T-helper 9 cell (primary cell): ENCODE results near the gene FKBP2.

Source experiments
- DNase-seq: peaks from one replicate; pipeline ENCODE4 v3.0.0-alpha.2; 2020

Gene FKBP2

DNA sequence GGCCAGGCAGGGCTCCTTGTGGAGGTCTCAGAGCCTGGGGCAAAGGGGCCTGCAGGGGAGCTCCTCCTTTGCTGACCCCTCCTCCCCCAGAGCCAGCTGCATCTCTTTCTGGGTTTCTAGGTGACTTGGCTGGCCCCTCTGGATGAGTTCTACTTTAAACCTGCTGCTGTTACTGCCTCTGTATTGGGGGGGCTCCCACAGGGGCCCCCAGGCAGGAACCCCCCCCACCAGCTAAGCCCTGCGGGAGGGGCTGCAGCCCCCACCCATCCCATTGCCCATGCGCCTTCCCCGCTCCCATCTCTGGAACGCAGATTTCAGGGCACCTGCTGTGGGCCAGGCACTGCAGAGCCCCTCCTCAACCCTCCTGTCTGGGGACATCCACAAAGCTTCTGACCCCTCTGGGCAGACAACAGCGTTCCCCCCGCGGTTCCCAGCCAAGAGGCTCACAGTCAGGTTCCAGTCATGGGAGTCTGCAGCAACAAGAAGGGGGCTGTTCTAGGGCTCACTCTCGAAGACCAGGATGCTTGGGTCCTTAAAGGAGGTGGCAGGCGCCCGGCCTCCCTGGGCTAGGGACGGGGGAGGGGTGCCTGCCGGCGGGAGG, 9.6 kb downstream of the FKBP2 start:
- DNase-seq: no peak

- DNase-seq: peak; percentile 70
Observed at GRCh38 chr11:64251016-64251752, 10.3 kb downstream of the FKBP2 start, which contains the start of gene PLCB3. Gene PLCB3 (plus strand): TSS chr11:64251530. CDS start chr11:64251650, 120 bp downstream.

DNA sequence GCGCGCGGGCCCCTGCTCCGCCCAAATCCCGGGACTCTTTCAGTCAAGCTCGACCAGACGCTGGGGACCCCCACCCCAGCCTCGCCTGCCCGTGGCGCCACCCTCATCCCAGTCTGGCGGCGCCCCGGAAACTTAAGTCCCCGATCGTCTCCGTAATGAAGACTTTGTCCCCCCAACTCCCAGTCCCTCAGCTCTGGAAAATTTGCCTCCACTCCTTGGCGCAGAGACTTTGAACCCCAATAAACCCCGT, 10.8 kb downstream of the FKBP2 start:
- DNase-seq: no peak

DNA sequence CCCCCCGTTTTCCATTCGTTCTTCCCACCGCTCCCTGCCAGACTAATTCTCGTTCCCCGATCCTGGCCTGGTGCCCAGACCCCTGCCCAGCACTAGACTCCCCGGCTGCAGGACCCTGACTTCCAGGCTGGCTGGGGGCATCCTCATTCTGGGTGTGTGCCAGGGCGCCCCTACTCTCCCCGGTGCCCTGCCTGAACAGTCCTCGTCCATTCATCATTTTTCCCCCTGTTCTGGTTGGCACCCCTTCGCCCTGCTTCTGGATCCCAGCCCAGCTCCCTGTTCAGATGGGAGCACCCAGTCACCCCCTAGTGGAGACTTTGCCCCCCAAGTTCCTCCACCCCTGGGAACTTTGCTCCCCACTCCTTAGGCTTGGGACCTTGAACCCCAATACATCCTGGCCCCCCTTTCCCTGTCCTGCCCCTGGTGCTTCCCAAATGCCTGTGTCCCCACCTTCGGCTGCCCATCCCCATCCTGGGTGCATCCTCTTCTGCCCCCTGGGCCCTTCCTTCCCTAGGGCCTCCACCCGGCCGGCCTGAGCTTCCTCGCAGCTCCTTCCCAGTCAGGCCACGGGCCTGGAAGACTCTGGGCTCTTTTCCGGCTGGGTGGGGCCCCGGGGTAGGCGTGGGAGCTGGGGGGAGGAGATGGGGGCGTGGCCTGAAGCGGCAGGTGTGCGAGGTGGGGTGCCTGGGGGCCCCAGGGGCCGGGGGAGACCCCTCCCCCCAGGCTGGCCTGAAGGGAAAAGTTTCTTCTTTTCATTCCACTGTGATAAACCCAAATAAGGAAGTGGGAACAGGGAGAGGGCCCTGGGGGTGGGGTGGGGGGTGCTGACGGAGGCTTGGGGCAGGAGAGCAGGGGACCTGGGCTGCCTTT, 11.3 kb downstream of the FKBP2 start:
- no peak for DNase-seq

- DNase-seq: no peak
Observed at GRCh38 chr11:64253043-64253442, 12.1 kb downstream of the FKBP2 start.

GRCh38 chr11:64253481-64253880, 12.6 kb downstream of the FKBP2 start:
- DNase-seq: no peak

GRCh38 chr11:64254326-64254725, 13.4 kb downstream of the FKBP2 start:
- DNase-seq: no peak

DNA sequence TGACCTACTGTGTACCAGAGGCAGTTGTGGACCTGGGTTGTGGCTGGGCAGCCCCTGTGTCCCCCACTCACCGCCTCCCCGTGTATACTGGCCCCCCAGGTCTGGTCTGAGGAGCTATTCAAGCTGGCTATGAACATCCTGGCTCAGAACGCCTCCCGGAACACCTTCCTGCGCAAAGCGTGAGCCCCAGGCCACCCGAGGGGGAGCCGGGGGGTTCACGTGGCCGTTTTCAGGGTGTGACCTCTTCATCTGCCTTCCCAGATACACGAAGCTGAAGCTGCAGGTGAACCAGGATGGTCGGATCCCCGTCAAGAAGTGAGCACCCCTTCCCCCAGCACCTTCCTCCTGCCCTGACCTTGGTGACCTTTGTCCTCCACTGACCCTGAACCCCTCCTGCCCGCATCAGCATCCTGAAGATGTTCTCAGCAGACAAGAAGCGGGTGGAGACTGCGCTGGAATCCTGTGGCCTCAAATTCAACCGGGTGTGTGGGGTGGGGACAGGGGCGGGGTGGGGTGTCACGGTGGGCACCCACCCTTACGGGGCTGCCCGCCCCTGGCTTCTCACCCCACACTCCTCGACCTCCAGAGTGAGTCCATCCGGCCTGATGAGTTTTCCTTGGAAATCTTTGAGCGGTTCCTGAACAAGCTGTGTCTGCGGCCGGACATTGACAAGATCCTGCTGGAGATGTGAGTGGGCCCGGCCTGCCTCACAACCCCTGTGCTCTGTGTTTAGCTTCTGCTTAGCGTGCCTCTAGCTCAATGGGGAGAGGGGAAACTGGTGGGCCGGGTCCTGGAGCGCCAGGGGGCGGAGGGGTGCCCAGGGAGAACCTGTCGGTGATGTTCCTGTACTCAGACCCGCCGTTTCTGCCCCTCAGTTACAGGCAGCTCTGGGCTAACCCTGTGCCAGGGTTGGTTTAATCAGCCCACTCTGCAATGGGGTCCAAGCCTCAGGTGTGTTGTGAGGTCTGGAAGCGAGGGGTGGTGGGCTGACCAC, 14.5 kb downstream of the FKBP2 start:
- no peak for DNase-seq

DNA sequence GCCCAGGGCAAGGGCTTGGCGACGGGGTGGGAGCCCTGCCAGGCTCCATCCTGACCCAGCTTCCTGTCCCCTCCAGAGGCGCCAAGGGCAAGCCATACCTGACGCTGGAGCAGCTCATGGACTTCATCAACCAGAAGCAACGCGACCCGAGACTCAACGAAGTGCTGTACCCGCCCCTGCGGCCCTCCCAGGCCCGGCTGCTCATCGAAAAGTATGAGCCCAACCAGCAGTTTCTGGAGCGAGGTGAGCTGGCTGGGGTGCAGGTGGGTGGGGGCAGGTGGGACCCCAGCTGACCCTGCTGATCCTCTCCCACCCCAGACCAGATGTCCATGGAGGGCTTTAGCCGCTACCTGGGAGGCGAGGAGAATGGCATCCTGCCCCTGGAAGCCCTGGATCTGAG, 15.4 kb downstream of the FKBP2 start:
- no peak for DNase-seq

GRCh38 chr11:64258356-64258755, 17.5 kb downstream of the FKBP2 start:
- DNase-seq: no peak

DNA sequence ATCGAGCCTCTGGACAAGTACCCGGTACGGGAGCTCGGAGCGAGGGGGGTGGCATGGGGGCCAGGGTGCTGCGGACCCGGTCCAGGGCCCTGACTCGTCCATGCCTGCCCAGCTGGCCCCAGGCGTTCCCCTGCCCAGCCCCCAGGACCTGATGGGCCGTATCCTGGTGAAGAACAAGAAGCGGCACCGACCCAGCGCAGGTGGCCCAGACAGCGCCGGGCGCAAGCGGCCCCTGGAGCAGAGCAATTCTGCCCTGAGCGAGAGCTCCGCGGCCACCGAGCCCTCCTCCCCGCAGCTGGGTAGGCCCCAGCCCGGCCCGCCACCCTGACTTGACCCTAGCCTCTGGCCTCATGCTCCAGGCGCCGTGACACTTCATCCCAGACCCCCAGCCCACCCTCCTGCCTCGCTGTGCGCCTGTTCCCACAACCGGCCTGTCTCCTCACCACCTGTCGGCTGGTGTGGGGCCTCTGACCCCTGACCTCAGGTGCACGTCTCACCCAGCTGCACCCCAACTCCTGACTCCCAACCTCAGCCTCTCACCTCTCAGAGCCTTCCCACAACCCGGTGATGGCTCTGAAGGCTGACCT, 18.1 kb downstream of the FKBP2 start:
- no peak for DNase-seq

GRCh38 chr11:64259533-64260067, 18.7 kb downstream of the FKBP2 start:
- DNase-seq: no peak

- DNase-seq: no peak
Observed at GRCh38 chr11:64260147-64260708, 19.3 kb downstream of the FKBP2 start.

DNA sequence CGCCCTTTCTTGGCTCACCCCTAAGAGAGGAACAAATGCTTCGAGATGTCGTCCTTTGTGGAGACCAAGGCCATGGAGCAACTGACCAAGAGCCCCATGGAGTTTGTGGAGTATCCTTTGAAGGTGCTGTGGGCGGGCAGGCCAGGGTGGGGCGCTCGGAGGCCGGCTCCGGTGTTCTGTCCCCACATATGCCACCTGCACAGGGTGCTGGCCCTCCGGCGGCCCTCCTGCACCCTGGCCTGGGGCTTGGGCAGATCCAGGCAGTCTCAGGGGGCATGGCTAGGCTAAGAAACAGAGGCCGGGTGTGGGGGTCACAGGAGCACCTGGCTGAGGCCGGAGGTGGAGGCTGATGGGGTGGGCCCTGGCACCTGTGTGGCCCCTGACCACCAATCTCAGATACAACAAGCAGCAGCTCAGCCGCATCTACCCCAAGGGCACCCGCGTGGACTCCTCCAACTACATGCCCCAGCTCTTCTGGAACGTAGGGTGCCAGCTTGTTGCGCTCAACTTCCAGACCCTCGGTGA, 20.7 kb downstream of the FKBP2 start:
- no peak for DNase-seq

DNA sequence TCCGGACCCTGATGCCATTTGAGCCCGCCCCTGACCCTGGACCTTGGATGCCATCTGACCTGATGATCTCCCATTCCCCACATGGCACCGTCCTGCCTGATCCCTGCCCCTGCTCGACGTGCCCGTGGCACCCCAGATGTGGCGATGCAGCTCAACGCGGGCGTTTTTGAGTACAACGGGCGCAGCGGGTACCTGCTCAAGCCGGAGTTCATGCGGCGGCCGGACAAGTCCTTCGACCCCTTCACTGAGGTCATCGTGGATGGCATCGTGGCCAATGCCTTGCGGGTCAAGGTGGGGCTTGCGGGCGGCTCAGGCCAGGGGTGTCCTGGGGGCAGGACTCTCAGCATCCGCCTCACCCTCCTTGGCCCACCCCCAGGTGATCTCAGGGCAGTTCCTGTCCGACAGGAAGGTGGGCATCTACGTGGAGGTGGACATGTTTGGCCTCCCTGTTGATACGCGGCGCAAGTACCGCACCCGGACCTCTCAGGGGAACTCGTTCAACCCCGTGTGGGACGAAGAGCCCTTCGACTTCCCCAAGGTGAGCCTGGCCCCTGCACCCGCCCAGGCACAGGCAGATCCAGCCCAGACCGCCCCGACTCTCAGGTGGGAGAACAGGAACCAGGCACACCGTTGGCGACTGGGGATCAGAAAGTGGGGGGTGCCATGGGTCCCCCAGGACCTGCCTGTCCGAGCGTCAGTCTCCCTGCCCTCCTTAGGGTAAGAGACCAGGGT, 21.5 kb downstream of the FKBP2 start:
- no peak for DNase-seq

DNA sequence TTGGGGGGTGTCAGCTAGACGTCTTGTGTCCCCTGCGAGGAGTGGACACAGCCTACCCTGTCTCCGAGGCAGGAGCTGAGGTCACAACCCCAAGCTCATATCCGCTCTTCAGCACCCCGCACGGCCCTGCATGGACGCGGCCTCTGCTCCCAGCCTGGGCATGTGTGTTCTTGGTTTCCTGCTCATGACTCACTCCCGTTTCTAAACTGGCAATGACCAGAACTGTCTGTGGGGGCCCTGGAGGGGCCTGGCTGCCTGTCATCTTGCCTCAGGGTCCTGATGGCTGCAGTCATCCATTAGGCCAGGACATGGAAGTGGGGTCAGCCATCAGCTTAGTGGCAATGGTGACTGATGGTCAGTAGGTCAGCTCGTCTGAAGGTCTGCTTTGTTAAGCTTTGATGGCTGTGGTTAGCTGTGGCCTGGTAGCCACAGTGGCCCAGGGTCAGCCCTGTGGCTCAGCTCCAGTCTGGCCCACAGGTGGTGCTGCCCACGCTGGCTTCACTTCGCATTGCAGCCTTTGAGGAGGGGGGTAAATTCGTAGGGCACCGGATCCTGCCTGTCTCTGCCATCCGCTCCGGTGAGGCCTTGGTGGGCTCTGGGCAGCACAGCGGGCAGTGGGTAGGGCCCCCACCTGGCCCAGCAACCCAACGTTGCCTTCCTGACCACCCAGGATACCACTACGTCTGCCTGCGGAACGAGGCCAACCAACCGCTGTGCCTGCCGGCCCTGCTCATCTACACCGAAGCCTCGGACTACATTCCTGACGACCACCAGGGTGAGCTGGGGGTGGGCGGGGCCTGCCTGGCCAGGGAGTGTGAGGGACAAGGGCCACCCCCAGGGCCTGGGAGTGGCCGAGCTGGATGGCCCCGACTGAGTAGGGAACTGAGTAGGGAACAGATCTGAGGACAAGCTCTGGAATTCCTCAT, 22.4 kb downstream of the FKBP2 start:
- no peak for DNase-seq

DNA sequence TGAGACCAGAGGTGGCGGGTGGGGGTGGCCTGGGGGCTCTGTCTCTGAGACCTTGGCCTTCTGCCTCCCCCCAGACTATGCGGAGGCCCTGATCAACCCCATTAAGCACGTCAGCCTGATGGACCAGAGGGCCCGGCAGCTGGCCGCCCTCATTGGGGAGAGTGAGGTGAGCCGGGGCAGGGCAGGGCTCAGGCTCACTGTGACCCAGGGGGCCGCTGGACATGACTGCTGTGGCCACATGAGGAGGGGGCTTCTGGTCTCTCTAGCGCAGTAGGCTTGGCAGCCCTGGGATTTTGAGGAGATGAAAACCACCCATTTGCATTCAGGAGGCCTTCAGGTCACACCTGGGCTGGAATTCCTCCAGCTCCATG, 23.0 kb downstream of the FKBP2 start:
- no peak for DNase-seq

DNA sequence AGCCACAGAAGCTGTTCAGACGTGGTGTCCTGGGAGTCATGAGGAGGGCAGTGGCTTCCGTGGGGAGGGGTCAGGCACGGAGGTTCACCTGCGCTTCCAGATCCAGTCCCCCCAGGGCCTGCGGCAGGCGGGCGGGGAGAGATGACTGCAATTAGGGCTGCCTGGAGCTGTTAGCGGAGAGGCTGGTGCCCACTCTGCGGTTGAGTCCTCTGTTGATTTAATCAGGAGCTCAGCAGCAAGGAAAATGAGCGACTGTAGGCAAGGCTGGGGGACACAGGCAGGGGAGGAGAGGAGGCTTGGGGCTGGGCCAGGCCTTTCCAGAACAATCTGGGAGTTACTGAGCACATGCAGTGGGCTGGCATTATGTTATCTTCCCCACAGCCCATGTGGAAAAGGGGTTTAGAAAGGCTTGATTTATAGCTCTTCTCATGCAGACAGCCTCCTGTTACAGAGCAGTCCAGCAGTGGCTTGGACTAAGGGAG, 23.5 kb downstream of the FKBP2 start:
- no peak for DNase-seq
